ENCODE results near the gene ADPRM. TPM values are rescaled to one million over a fixed set of nuclear protein-coding genes. Genes with fewer than 3 reads are reported as not detected.

The ADPRM gene
- total RNA-seq, 1 donor from 2014 or later, result 8.9 TPM

GRCh38 chr17:10757647-10758046 lies 60.3 kb downstream of the ADPRM start:
- Histone ChIP-seq H3K79me2 (ENCODE audit: low read depth) (no peaks in the 10 kb centered on the region), H3F3A (ENCODE audit: low read depth) (peaks cover 20% of the 10 kb centered on the region), H3K27ac (no peak overlapping the region), H3K4me2 (no peak overlapping the region), H3K9me3 (ENCODE audit: low read depth) (no peaks in the 10 kb centered on the region), H2AFZ (replicated peaks) (no peak overlapping the region), H3K27me3 (no peaks in the 10 kb centered on the region), H3K4me1 (peaks cover 29% of the 10 kb centered on the region), H3K36me3 (no peaks in the 10 kb centered on the region), H3K9ac (no peak overlapping the region), H3K4me3 (no peak overlapping the region), H4K20me1 (ENCODE audit: low read depth) (no peaks in the 10 kb centered on the region)
- peaks cover 38% of the 10 kb centered on the region for H3K4me1 Mint-ChIP-seq
- peak overlapping the region; percentile 29 for H3K27ac Mint-ChIP-seq
- peaks cover 14% of the 10 kb centered on the region for H3K27me3 Mint-ChIP-seq (ENCODE audit: insufficient read depth, low read depth)
- H3K36me3 Mint-ChIP-seq, result peaks cover 4% of the 10 kb centered on the region
- no peaks in the 10 kb centered on the region for H3K9me3 Mint-ChIP-seq
- no peak for TF ChIP-seq EZH2 (IDR thresholded peaks at IDR 0.05)
- no peak for TF ChIP-seq CTCF (IDR thresholded peaks at IDR 0.05)
- no peak for TF ChIP-seq EZH2phosphoT487 (IDR thresholded peaks at IDR 0.05)
- H3K4me3 Mint-ChIP-seq, result no peak overlapping the region
- DNase-seq (ENCODE audit: low spot score), result no peak

- Histone ChIP-seq H3F3A (ENCODE audit: low read depth) (peaks cover 20% of the 10 kb centered on the region), H3K79me2 (ENCODE audit: low read depth) (no peaks in the 10 kb centered on the region), H3K9me3 (ENCODE audit: low read depth) (no peaks in the 10 kb centered on the region), H3K27ac (no peak overlapping the region), H3K4me2 (no peak overlapping the region), H3K27me3 (no peaks in the 10 kb centered on the region), H3K36me3 (no peaks in the 10 kb centered on the region), H2AFZ (replicated peaks) (no peak overlapping the region), H3K4me1 (peaks cover 29% of the 10 kb centered on the region), H3K9ac (no peak overlapping the region), H3K4me3 (no peak overlapping the region), H4K20me1 (ENCODE audit: low read depth) (no peaks in the 10 kb centered on the region)
- TF ChIP-seq EZH2 (IDR thresholded peaks at IDR 0.05) (no peak), CTCF (IDR thresholded peaks at IDR 0.05) (no peak)
- Mint-ChIP-seq H3K27me3 (ENCODE audit: insufficient read depth, low read depth) (peaks cover 14% of the 10 kb centered on the region), H3K36me3 (peaks cover 4% of the 10 kb centered on the region), H3K27ac (peak overlapping the region; percentile 29), H3K4me1 (peaks cover 38% of the 10 kb centered on the region), H3K9me3 (no peaks in the 10 kb centered on the region), H3K4me3 (no peak overlapping the region)
- no peak for DNase-seq (ENCODE audit: low spot score)
Observed at GRCh38 chr17:10758062-10758461, 60.7 kb downstream of the ADPRM start.

Other genes starting within 250 kb of the ADPRM start
- not detected in 2 replicates for gene MYH4, start 228.0 kb upstream of the ADPRM start, total RNA-seq (ENCODE audit: low replicate concordance)
- not detected in 2 replicates for gene MYH1, start 179.1 kb upstream of the ADPRM start, total RNA-seq (ENCODE audit: low replicate concordance)
- gene MYH2, start 147.9 kb upstream of the ADPRM start, total RNA-seq (ENCODE audit: low replicate concordance), result 0.19 and 0.37 TPM in 2 replicates
- gene MYH3, start 40.3 kb upstream of the ADPRM start, total RNA-seq (ENCODE audit: low replicate concordance), result 0.36 and 0.40 TPM in 2 replicates
- 32.4 and 39.0 TPM in 2 replicates for gene SCO1, start 61 bp upstream of the ADPRM start, total RNA-seq (ENCODE audit: low replicate concordance)
- 0.28 and 1.5 TPM in 2 replicates for gene TMEM220, start 32.4 kb downstream of the ADPRM start, total RNA-seq (ENCODE audit: low replicate concordance)
- gene TMEM238L, start 106.5 kb downstream of the ADPRM start, total RNA-seq (ENCODE audit: low replicate concordance), result not detected in 2 replicates
- gene PIRT, start 140.5 kb downstream of the ADPRM start, total RNA-seq (ENCODE audit: low replicate concordance), result not detected in 2 replicates

All from neural progenitor cell (in vitro differentiated cells).